Fibroblast of lung (primary cell): ENCODE measurements around the gene C13orf42. TPM values are rescaled to one million over a fixed set of nuclear protein-coding genes. Genes with fewer than 3 reads are reported as not detected.

ENCODE experiments used
- DNase-seq, 2 donors: peaks; one replicate each; pipeline versions ENCODE4 v3.0.0 to v3.0.0-alpha.2; 2010; ENCODE audit warnings: low read depth in 2 of 2
- H2AFZ ChIP-seq: 2 replicates; pipeline ENCODE4 v1.5.1; 2012; ENCODE audit warnings: low read length, control low read depth, inconsistent platforms
- H3K27ac ChIP-seq: 2 replicates; pipeline ENCODE4 v1.5.1; 2011; ENCODE audit warnings: low read length, control low read depth; ENCODE audit not compliant: insufficient read depth
- H3K27me3 ChIP-seq: 2 replicates; pipeline ENCODE4 v1.5.1; 2011; ENCODE audit warnings: mild to moderate bottlenecking, low read length; ENCODE audit not compliant: control insufficient read depth, insufficient read depth
- H3K36me3 ChIP-seq: 2 replicates; pipeline ENCODE4 v1.5.1; 2011; ENCODE audit warnings: low read length; ENCODE audit not compliant: control insufficient read depth, insufficient read depth
- H3K4me1 ChIP-seq: 2 replicates; pipeline ENCODE4 v1.5.1; 2011; ENCODE audit warnings: low read length; ENCODE audit not compliant: control insufficient read depth, insufficient read depth; ENCODE audit errors: extremely low read depth
- H3K4me2 ChIP-seq: 2 replicates; pipeline ENCODE4 v1.5.1; 2011; ENCODE audit warnings: low read length, control low read depth; ENCODE audit not compliant: insufficient read depth; ENCODE audit errors: extremely low read depth
- H3K4me3 ChIP-seq, 4 experiments: fragments of 200-600 bp in 1 of 4; sonication (generic) in 1 of 4; replicated peaks in 1 of 4; 2 replicates each; pipeline ENCODE4 v1.5.1; 2011 to 2016; ENCODE audit warnings: low read length in 4 of 4, low read depth in 3 of 4, mild to moderate bottlenecking in 3 of 4, control low read depth in 2 of 4, inconsistent platforms in 1 of 4, mixed read lengths in 1 of 4; ENCODE audit not compliant: insufficient read depth in 1 of 4; ENCODE audit errors: control extremely low read depth in 1 of 4
- H3K79me2 ChIP-seq: 2 replicates; pipeline ENCODE4 v1.5.1; 2012; ENCODE audit warnings: mild to moderate bottlenecking, low read length, inconsistent platforms; ENCODE audit not compliant: control insufficient read depth, insufficient read depth
- H3K9ac ChIP-seq: 2 replicates; pipeline ENCODE4 v1.5.1; 2011; ENCODE audit warnings: mild to moderate bottlenecking, low read length, control low read depth; ENCODE audit not compliant: insufficient read depth
- H3K9me3 ChIP-seq: 2 replicates; pipeline ENCODE4 v1.5.1; 2012; ENCODE audit warnings: low read depth, low read length; ENCODE audit not compliant: control insufficient read depth, insufficient read depth
- H4K20me1 ChIP-seq: 2 replicates; pipeline ENCODE4 v1.5.1; 2011; ENCODE audit warnings: low read length; ENCODE audit not compliant: control insufficient read depth, insufficient read depth; ENCODE audit errors: extremely low read depth
- CTCF ChIP-seq, 2 donors: IDR thresholded peaks in 1 of 2; conservative IDR thresholded peaks in 1 of 2; 1 replicate in 1 of 2; 2 replicates in 1 of 2; pipeline ENCODE4 v1.5.1; 2011 to 2012; ENCODE audit warnings: low read length in 2 of 2, control low read depth in 1 of 2, inconsistent platforms in 1 of 2, low read depth in 1 of 2, mild to moderate bottlenecking in 1 of 2
- EZH2 ChIP-seq: IDR thresholded peaks from 2 replicates; pipeline ENCODE4 v1.5.1; 2012; ENCODE audit warnings: low read length, control low read depth, mild to moderate bottlenecking; ENCODE audit errors: missing control alignments
- polyA plus RNA-seq, 2 donors: library from polyadenylated mRNA; depleted of rRNA in 1 of 2; stranded (reverse) in 1 of 2; unstranded in 1 of 2; fragments of >200 nt; gene quantifications; 2 replicates each; pipeline ENCODE4 v1.2.1, GENCODE V29; 2011 to 2012; ENCODE audit warnings: missing spikeins in 1 of 2
- total RNA-seq: library from RNA; depleted of rRNA; stranded (reverse); fragments of >200 nt; gene quantifications from 2 replicates; pipeline ENCODE4 v1.2.1, GENCODE V29; 2014

The C13orf42 gene
- total and polyA plus RNA-seq, 2 donors (not counting 1 experiment from before 2014, with no cell fraction given), result not detected

- no peak overlapping the region for H3K27ac ChIP-seq
- DNase-seq, result no peak
- H3K4me2 ChIP-seq, result no peak overlapping the region
- TF ChIP-seq EZH2 (no peak), CTCF (conservative IDR thresholded peaks at IDR 0.05 in 1 of 2, IDR thresholded peaks at IDR 0.05 in 1 of 2; ENCODE audit: low read depth in 1 of 2, low read length in 2 of 2) (no peak)
- H3K27me3 ChIP-seq, result no peaks in the 10 kb centered on the region
- H3K79me2 ChIP-seq, result no peaks in the 10 kb centered on the region
- no peak overlapping the region for H2AFZ ChIP-seq
- no peaks in the 10 kb centered on the region for H3K36me3 ChIP-seq
- no peaks in the 10 kb centered on the region for H3K4me1 ChIP-seq
- no peaks in the 10 kb centered on the region for H4K20me1 ChIP-seq
- no peaks in the 10 kb centered on the region for H3K9me3 ChIP-seq
- no peak overlapping the region for H3K9ac ChIP-seq
- no peak overlapping the region for H3K4me3 ChIP-seq
These were observed 78.2 kb downstream of the C13orf42 start for GRCh38 chr13:51032831-51033230.

Other genes with a start within 250 kb of the C13orf42 start
- gene RNASEH2B, start 201.5 kb downstream of the C13orf42 start, total RNA-seq, result 68.7 and 82.7 TPM in 2 replicates
- 24.5 and 24.7 TPM in 2 replicates for gene RNASEH2B, start 201.5 kb downstream of the C13orf42 start, polyA plus RNA-seq
- 2.6 and 4.8 TPM in 2 replicates for gene FAM124A, start 111.1 kb upstream of the C13orf42 start, total RNA-seq
- gene FAM124A, start 111.1 kb upstream of the C13orf42 start, polyA plus RNA-seq, result 1.7 and 3.2 TPM in 2 replicates
- gene SERPINE3, start 228.4 kb upstream of the C13orf42 start, total RNA-seq, result not detected in 2 replicates
- gene SERPINE3, start 228.4 kb upstream of the C13orf42 start, polyA plus RNA-seq, result not detected in 2 replicates